HCT116 (cell line): ENCODE results near the gene TNFRSF9. TPM values are rescaled to one million over a fixed set of nuclear protein-coding genes. Genes with fewer than 3 reads are reported as not detected.

Experiments used
- ATAC-seq: fragments of 200-7000 bp; cut with Tn5 transposase; 2 replicates; pipeline ENCODE4 v1.9.1; 2020; ENCODE audit warnings: mild to moderate bottlenecking, moderate library complexity
- BruUV-seq: library from RNA; stranded (reverse); fragments of 400-500 nt; replicated peaks from 2 replicates; lab custom pipeline; 2021; lab: Mats Ljungman, UMichigan
- CTCF ChIA-PET: fragments of 300-600 bp; sonication (Branson Sonifier 250); formaldehyde crosslinking; loops from one replicate; lab custom pipeline; 2021; ENCODE audit warnings: antibody characterized with exemption; lab: Charles Lee
- POLR2A ChIA-PET: fragments of 300-600, 350-600 bp; sonication (Branson Sonifier 250); formaldehyde crosslinking; loops from one replicate; lab custom pipeline; 2021; ENCODE audit warnings: antibody characterized with exemption; lab: Charles Lee
- RAD21 ChIA-PET, 2 experiments: fragments of 300-600 bp; sonication (Branson Sonifier 250); formaldehyde crosslinking; loops; one replicate each; lab custom pipeline; 2023; ENCODE audit warnings: low total read pairs in 2 of 2; ENCODE audit not compliant: uncharacterized antibody in 2 of 2, unreplicated experiment in 2 of 2, low non-redundant PET in 1 of 2; lab: Charles Lee
- DNase-seq: peaks from one replicate; pipeline ENCODE4 v3.0.0-alpha.2; 2010; ENCODE audit warnings: low read depth, low spot score
- H2AFZ ChIP-seq: fragments of 200-600 bp; shearing (Covaris generic), sonication (generic); 2 replicates; pipeline ENCODE4 v1.6.1; 2017; ENCODE audit warnings: low read depth, mixed run types, mixed read lengths, antibody characterized with exemption, low read length; ENCODE audit not compliant: poor library complexity, severe bottlenecking
- H3K27ac ChIP-seq: 2 replicates; pipeline ENCODE4 v1.5.1; 2012; ENCODE audit warnings: low read depth, low read length
- H3K27me3 ChIP-seq: fragments of 200-600 bp; sonication (generic); 2 replicates; pipeline ENCODE4 v1.6.1; 2016; ENCODE audit warnings: mixed run types, low read length, mixed read lengths; ENCODE audit not compliant: insufficient read depth
- H3K36me3 ChIP-seq, 2 experiments: fragments of 200-500 bp in 1 of 2; fragments of 200-600 bp in 1 of 2; sonication (Bioruptor generic) in 1 of 2; sonication (generic) in 1 of 2; 2 replicates each; pipeline versions ENCODE4 v1.5.1 to v1.6.1; 2014 to 2016; ENCODE audit warnings: low read length in 2 of 2, inconsistent platforms in 1 of 2, mixed read lengths in 1 of 2, mixed run types in 1 of 2; ENCODE audit not compliant: insufficient read depth in 2 of 2, control insufficient read depth in 1 of 2
- H3K4me1 ChIP-seq, 2 experiments: fragments of 200-600 bp in 1 of 2; sonication (generic) in 1 of 2; 2 replicates each; pipeline versions ENCODE4 v1.5.1 to v1.6.1; 2012 to 2017; ENCODE audit warnings: low read length in 2 of 2, inconsistent platforms in 1 of 2, mild to moderate bottlenecking in 1 of 2, mixed read lengths in 1 of 2, mixed run types in 1 of 2, moderate library complexity in 1 of 2; ENCODE audit not compliant: insufficient read depth in 2 of 2, control insufficient read depth in 1 of 2
- H3K4me2 ChIP-seq: fragments of 200-600 bp; sonication (generic); 2 replicates; pipeline ENCODE4 v1.6.1; 2017; ENCODE audit warnings: mixed run types, low read length, mixed read lengths
- H3K4me3 ChIP-seq, 2 experiments: fragments of 200-600 bp in 1 of 2; sonication (generic) in 1 of 2; replicated peaks in 1 of 2; 2 replicates each; pipeline ENCODE4 v1.5.1; 2011 to 2016; ENCODE audit warnings: low read length in 2 of 2, control low read depth in 1 of 2, low read depth in 1 of 2, mild to moderate bottlenecking in 1 of 2, mixed read lengths in 1 of 2, mixed run types in 1 of 2
- H3K79me2 ChIP-seq: fragments of 200-600 bp; sonication (generic); 2 replicates; pipeline ENCODE4 v1.6.1; 2017; ENCODE audit warnings: mild to moderate bottlenecking, mixed run types, low read length, moderate library complexity, mixed read lengths; ENCODE audit not compliant: insufficient read depth
- H3K9ac ChIP-seq: fragments of 200-600 bp; sonication (generic); 2 replicates; pipeline ENCODE4 v1.6.1; 2016; ENCODE audit warnings: low read length, mixed read lengths
- H3K9me2 ChIP-seq: fragments of 200-600 bp; sonication (generic), shearing (Covaris generic); 2 replicates; pipeline ENCODE4 v1.6.1; 2017; ENCODE audit warnings: mixed run types, mild to moderate bottlenecking, moderate library complexity; ENCODE audit not compliant: insufficient read depth
- H3K9me3 ChIP-seq, 2 experiments: fragments of 200-500 bp in 1 of 2; fragments of 200-600 bp in 1 of 2; sonication (Bioruptor generic) in 1 of 2; sonication (generic) in 1 of 2; 2 replicates each; pipeline ENCODE4 v1.6.1; 2014 to 2017; ENCODE audit warnings: low read length in 2 of 2, mixed read lengths in 2 of 2, inconsistent platforms in 1 of 2, low read depth in 1 of 2, mild to moderate bottlenecking in 1 of 2, mixed run types in 1 of 2, moderate library complexity in 1 of 2; ENCODE audit not compliant: control insufficient read depth in 1 of 2, insufficient read depth in 1 of 2
- H4K20me1 ChIP-seq: fragments of 200-600 bp; sonication (generic), shearing (Covaris generic); 2 replicates; pipeline ENCODE4 v1.6.1; 2017; ENCODE audit warnings: mixed run types, mild to moderate bottlenecking, moderate library complexity; ENCODE audit not compliant: insufficient read depth
- ATF3 ChIP-seq: IDR thresholded peaks from 2 replicates; pipeline ENCODE4 v1.6.1; 2012
- CBX3 ChIP-seq: IDR thresholded peaks from 2 replicates; pipeline ENCODE4 v1.6.1; 2012; ENCODE audit warnings: low read depth
- CEBPB ChIP-seq: IDR thresholded peaks from 2 replicates; pipeline ENCODE4 v1.6.1; 2012; ENCODE audit warnings: low read depth
- CTCF ChIP-seq, 3 experiments: fragments of 200-600 bp in 1 of 3; sonication (generic) in 1 of 3; IDR thresholded peaks in 2 of 3; conservative IDR thresholded peaks in 1 of 3; 2 replicates each; pipeline ENCODE4 v1.5.1; 2012 to 2017; ENCODE audit warnings: low read depth in 2 of 3, low read length in 2 of 3, antibody characterized with exemption in 1 of 3, borderline replicate concordance in 1 of 3, control low read depth in 1 of 3, mild to moderate bottlenecking in 1 of 3, mixed read lengths in 1 of 3, mixed run types in 1 of 3, moderate library complexity in 1 of 3; ENCODE audit not compliant: insufficient read depth in 1 of 3
- EGR1 ChIP-seq: IDR thresholded peaks from 2 replicates; pipeline ENCODE4 v1.6.1; 2012; ENCODE audit warnings: low read depth
- ELF1 ChIP-seq: IDR thresholded peaks from 2 replicates; pipeline ENCODE4 v1.6.1; 2012; ENCODE audit warnings: low read depth, borderline replicate concordance
- EZH2 ChIP-seq: fragments of 200-600 bp; sonication (generic); IDR thresholded peaks from 2 replicates; pipeline ENCODE4 v1.6.1; 2017; ENCODE audit warnings: antibody characterized with exemption, mixed run types
- EZH2phosphoT487 ChIP-seq: fragments of 200-600 bp; IDR thresholded peaks from 2 replicates; pipeline ENCODE4 v1.6.1; 2018; ENCODE audit warnings: antibody characterized with exemption, borderline replicate concordance
- FOSL1 ChIP-seq: IDR thresholded peaks from 2 replicates; pipeline ENCODE4 v1.6.1; 2012; ENCODE audit warnings: low read depth
- JUND ChIP-seq: IDR thresholded peaks from 2 replicates; pipeline ENCODE4 v1.6.1; 2012
- MAX ChIP-seq: IDR thresholded peaks from 2 replicates; pipeline ENCODE4 v1.6.1; 2012
- POLR2A ChIP-seq: IDR thresholded peaks from 2 replicates; pipeline ENCODE4 v1.7.0; 2011; ENCODE audit warnings: borderline replicate concordance; ENCODE audit not compliant: insufficient read depth, insufficient read length; ENCODE audit errors: extremely low read depth
- POLR2AphosphoS5 ChIP-seq: IDR thresholded peaks from 2 replicates; pipeline ENCODE4 v1.6.1; 2011; ENCODE audit warnings: mild to moderate bottlenecking, low read depth, low read length, moderate library complexity
- RAD21 ChIP-seq: IDR thresholded peaks from 2 replicates; pipeline ENCODE4 v1.6.1; 2012; ENCODE audit warnings: low read depth, mild to moderate bottlenecking
- REST ChIP-seq: IDR thresholded peaks from 2 replicates; pipeline ENCODE4 v1.6.1; 2012; ENCODE audit warnings: low read depth
- SIN3A ChIP-seq: IDR thresholded peaks from 2 replicates; pipeline ENCODE4 v1.6.1; 2012; ENCODE audit warnings: low read depth
- SP1 ChIP-seq: IDR thresholded peaks from 2 replicates; pipeline ENCODE4 v1.6.1; 2012; ENCODE audit warnings: low read depth
- SRF ChIP-seq: IDR thresholded peaks from 2 replicates; pipeline ENCODE4 v1.6.1; 2012; ENCODE audit warnings: low read depth
- TCF7L2 ChIP-seq: IDR thresholded peaks from 2 replicates; pipeline ENCODE4 v1.7.0; 2011; ENCODE audit warnings: borderline replicate concordance, inconsistent platforms; ENCODE audit not compliant: insufficient read depth, insufficient read length; ENCODE audit errors: extremely low read depth
- YY1 ChIP-seq: IDR thresholded peaks from 2 replicates; pipeline ENCODE4 v1.6.1; 2011; ENCODE audit warnings: low read length, low read depth, moderate library complexity, mild to moderate bottlenecking; ENCODE audit not compliant: insufficient replicate concordance; ENCODE audit errors: extremely low read depth
- ZFX ChIP-seq: fragments of 450-650 bp; IDR thresholded peaks from 2 replicates; pipeline ENCODE4 v1.6.1; 2017
- ZNF274 ChIP-seq: fragments of 200-500 bp; sonication (Bioruptor generic); IDR thresholded peaks from 2 replicates; pipeline ENCODE4 v1.6.1; 2014; ENCODE audit warnings: mild to moderate bottlenecking, low read depth, low read length, inconsistent platforms
- intact Hi-C: fragments of 100-400 bp; cut with micrococcal nuclease; formaldehyde crosslinking; loops from 2 replicates; pipeline ENCODE4 v1.10.0; 2022
- total RNA-seq: library from RNA; stranded (reverse); gene quantifications from one replicate; pipeline ENCODE4 v1.2.1, GENCODE V29; 2021; ENCODE audit not compliant: unreplicated experiment

Gene TNFRSF9
- total RNA-seq, 1 experiment from 2014 or later: 0.20 TPM

GRCh38 chr1:7961216-7962013 is 20.8 kb upstream of the TNFRSF9 start, which contains the start of gene PARK7:
PARK7 (plus strand) TSS chr1:7961711; CDS start chr1:7962786, 1,075 bp downstream.
- no TSS peak for BruUV-seq
- CTCF ChIA-PET: interaction anchor here (1.1 kb wide), 1 partner anchor 292 kb away, joined by 3 read pairs; no protein-coding TSS in a partner anchor
- H3K27ac ChIP-seq: peak within 1 kb of the TSS; percentile 87
- H3K79me2 ChIP-seq: peaks cover 62% of the 10 kb centered on the region
- H3K9me3 ChIP-seq: no peaks in the 10 kb centered on the region
- DNase-seq (peak; percentile 97), ATAC-seq (peak; percentile 97)
- H3K4me2 ChIP-seq: peak within 1 kb of the TSS; percentile 88
- H4K20me1 ChIP-seq: no peaks in the 10 kb centered on the region
- peak within 1 kb of the TSS; percentile 69 to 79 for H3K4me3 ChIP-seq
- no peak within 1 kb of the TSS for H2AFZ ChIP-seq
- peaks cover 2 to 16% of the 10 kb centered on the region in 2 experiments; a peak in 3 of 4 replicates for H3K4me1 ChIP-seq
- RAD21 ChIA-PET: no interaction called here
- H3K9ac ChIP-seq: peak within 1 kb of the TSS; percentile 89
- intact Hi-C loops: loop anchor here (5.0 kb wide), 2 partner anchors 179 to 294 kb away; partner anchors contain the start of gene PER3
- H3K27me3 ChIP-seq: no peaks in the 10 kb centered on the region
- peaks cover 27 to 33% of the 10 kb centered on the region in 2 experiments; a peak in 3 of 4 replicates for H3K36me3 ChIP-seq
- no peaks in the 10 kb centered on the region for H3K9me2 ChIP-seq
- POLR2A ChIA-PET: interaction anchor here (0.6 to 1.4 kb wide), 5 partner anchors 12 to 382 kb away, joined by 3 to 6 read pairs (median 4); no protein-coding TSS in a partner anchor
- TF ChIP-seq EZH2: no peak
- TF ChIP-seq CBX3: peak; percentile 97
- TF ChIP-seq ZFX: peak; percentile 98
- peak; percentile 68; the same call in 1 of the 2 replicates for TF ChIP-seq SRF
- TF ChIP-seq REST: no peak
- no peak for TF ChIP-seq CEBPB
- TF ChIP-seq ATF3: no peak; the same call in 1 of the 2 replicates
- peak; percentile 95 for TF ChIP-seq JUND
- TF ChIP-seq FOSL1: no peak; the same call in 1 of the 2 replicates
- TF ChIP-seq RAD21: peak; percentile 51
- peak; percentile 98 for TF ChIP-seq MAX
- TF ChIP-seq POLR2A: peak; percentile 97
- TF ChIP-seq POLR2AphosphoS5: peak; percentile 100
- TF ChIP-seq YY1: peak; percentile 47
- TF ChIP-seq ZNF274: no peak
- TF ChIP-seq CTCF (IDR thresholded peaks at IDR 0.05 in 2 of 3, conservative IDR thresholded peaks at IDR 0.05 in 1 of 3; ENCODE audit: borderline replicate concordance in 1 of 3, insufficient read depth in 1 of 3, low read depth in 2 of 3, low read length in 2 of 3): peak; percentile 9 to 57 (median 36); a peak in 3 of 6 replicates
- no peak for TF ChIP-seq EZH2phosphoT487
- peak; percentile 79 for TF ChIP-seq TCF7L2
- TF ChIP-seq EGR1: peak; percentile 78; the same call in 1 of the 2 replicates
- TF ChIP-seq ELF1: no peak
- peak; percentile 99 for TF ChIP-seq SP1
- peak; percentile 99 for TF ChIP-seq SIN3A
